HepG2 (cell line): ENCODE measurements around the gene DPCD. TPM values are rescaled to one million over a fixed set of nuclear protein-coding genes. Genes with fewer than 3 reads are reported as not detected.

Source experiments
- ATAC-seq: fragments of 200-7000 bp; cut with Tn5 transposase; 3 replicates; pipeline ENCODE4 v1.9.1; 2020; ENCODE audit warnings: mild to moderate bottlenecking, moderate library complexity
- BruUV-seq: library from RNA; stranded (reverse); fragments of 400-500 nt; replicated peaks from 2 replicates; lab custom pipeline; 2021; lab: Mats Ljungman, UMichigan
- CTCF ChIA-PET: fragments of 300-600 bp; formaldehyde crosslinking; extraction: SDS; loops from one replicate; lab custom pipeline; 2021; ENCODE audit warnings: low total read pairs, inconsistent platforms, low intra/inter-chr PET ratio; lab: Yijun Ruan, JAX
- POLR2A ChIA-PET: fragments of 350-600 bp; sonication (Branson Sonifier 250); formaldehyde crosslinking; loops from one replicate; lab custom pipeline; 2020; ENCODE audit warnings: antibody characterized with exemption, inconsistent platforms; lab: Yijun Ruan, JAX
- DNase-seq: peaks from one replicate; pipeline ENCODE4 v3.0.0-alpha.2; 2015; ENCODE audit warnings: low spot score
- FAIRE-seq: peaks from 3 replicates; lab custom pipeline; 2011; peaks lifted over from hg19 to GRCh38; lab: Jason Lieb, UNC
- H2AFZ ChIP-seq: one replicate; pipeline ENCODE4 v1.6.1; 2011; ENCODE audit warnings: low read length, inconsistent platforms
- H3K27ac ChIP-seq: fragments of 300-600 bp; 3 replicates; pipeline ENCODE4 v1.8.0; 2011; ENCODE audit warnings: mixed run types, mild to moderate bottlenecking, mixed read lengths, low read length, inconsistent platforms; ENCODE audit not compliant: insufficient read depth; ENCODE audit errors: extremely low read length
- H3K27me3 ChIP-seq, 2 experiments: fragments of 200-600 bp in 1 of 2; 2 replicates in 1 of 2; 3 replicates in 1 of 2; pipeline versions ENCODE4 v1.6.0 to v1.8.0; 2011; ENCODE audit warnings: low read length in 2 of 2, mild to moderate bottlenecking in 2 of 2, moderate library complexity in 2 of 2, inconsistent platforms in 1 of 2; ENCODE audit not compliant: insufficient read depth in 2 of 2, control insufficient read depth in 1 of 2
- H3K36me3 ChIP-seq, 2 experiments: fragments of 200-600 bp in 1 of 2; replicated peaks in 1 of 2; 2 replicates in 1 of 2; 3 replicates in 1 of 2; pipeline versions ENCODE4 v1.5.1 to v1.8.0; 2011; ENCODE audit warnings: low read length in 2 of 2, inconsistent platforms in 1 of 2; ENCODE audit not compliant: insufficient read depth in 2 of 2, control insufficient read depth in 1 of 2
- H3K4me1 ChIP-seq: 2 replicates; pipeline ENCODE4 v1.5.1; 2012; ENCODE audit warnings: low read length, inconsistent platforms; ENCODE audit not compliant: insufficient read depth
- H3K4me2 ChIP-seq: 2 replicates; pipeline ENCODE4 v1.6.0; 2011; ENCODE audit warnings: low read depth, low read length, inconsistent platforms
- H3K4me3 ChIP-seq, 3 experiments: fragments of 200-600 bp in 1 of 3; sonication (generic), shearing (Covaris generic) in 1 of 3; replicated peaks in 1 of 3; 2 replicates each; pipeline ENCODE4 v1.5.1; 2011 to 2016; ENCODE audit warnings: low read length in 3 of 3, inconsistent platforms in 2 of 3, low read depth in 2 of 3, mild to moderate bottlenecking in 2 of 3, control low read depth in 1 of 3, mixed read lengths in 1 of 3; ENCODE audit not compliant: insufficient read depth in 1 of 3
- H3K79me2 ChIP-seq: one replicate; pipeline ENCODE4 v1.6.1; 2011; ENCODE audit warnings: low read length, inconsistent platforms; ENCODE audit not compliant: insufficient read depth
- H3K9ac ChIP-seq: 2 replicates; pipeline ENCODE4 v1.6.0; 2011; ENCODE audit warnings: mild to moderate bottlenecking, low read depth, low read length, inconsistent platforms; ENCODE audit not compliant: insufficient read depth
- H3K9me3 ChIP-seq: 2 replicates; pipeline ENCODE4 v1.5.1; 2012; ENCODE audit warnings: mild to moderate bottlenecking, low read length
- H4K20me1 ChIP-seq: 2 replicates; pipeline ENCODE4 v1.6.0; 2011; ENCODE audit warnings: inconsistent platforms, mild to moderate bottlenecking, low read length, moderate library complexity; ENCODE audit not compliant: insufficient read depth
- AGO2 ChIP-seq: fragments of 200-400 bp; formaldehyde crosslinking; optimal IDR thresholded peaks from 2 replicates; pipeline ENCODE3; 2017; ENCODE audit warnings: mild to moderate bottlenecking, low read depth, low read length, moderate library complexity
- HDAC1 ChIP-seq: sonication (generic); formaldehyde crosslinking; IDR thresholded peaks from 2 replicates; pipeline ENCODE4 v1.5.1; 2020; ENCODE audit warnings: mild to moderate bottlenecking, missing genetic modification reagents
- SMAD1 ChIP-seq: sonication (generic); formaldehyde crosslinking; IDR thresholded peaks from 2 replicates; pipeline ENCODE4 v1.4.0; 2020; ENCODE audit warnings: missing genetic modification reagents, low read depth, mild to moderate bottlenecking, borderline replicate concordance
- ZBTB20 ChIP-seq: sonication (generic); formaldehyde crosslinking; IDR thresholded peaks from 2 replicates; pipeline ENCODE4 v1.8.1; 2023; ENCODE audit warnings: missing genetic modification reagents, low read depth, mild to moderate bottlenecking, borderline replicate concordance
- ZC3H4 ChIP-seq: sonication (generic); formaldehyde crosslinking; IDR thresholded peaks from 2 replicates; pipeline ENCODE4 v1.4.0; 2020; ENCODE audit warnings: missing genetic modification reagents, borderline replicate concordance
- ZEB1 ChIP-seq: IDR thresholded peaks from 2 replicates; pipeline ENCODE4 v1.6.1; 2012; ENCODE audit warnings: mild to moderate bottlenecking, low read depth, inconsistent platforms; ENCODE audit not compliant: insufficient replicate concordance
- ZNF850 ChIP-seq: sonication (generic); formaldehyde crosslinking; conservative IDR thresholded peaks from 2 replicates; pipeline ENCODE4 v1.9.0; 2021; ENCODE audit warnings: mild to moderate bottlenecking, missing genetic modification reagents
- WGBS: methylation state at CpG from one replicate; pipeline ENCODE4 v1.1.6; 2017; ENCODE audit warnings: low lambda C conversion rate; 5-methylcytosine and 5-hydroxymethylcytosine counted together
- in situ Hi-C: cut with HindIII; loops from 2 replicates; pipeline ENCODE4 v1.10.0; 2017; ENCODE audit warnings: low pct_unique_long_range_greater_than_20kb; ENCODE audit not compliant: extremely low pct_ligation_motif_present
- intact Hi-C: fragments of 100-400 bp; cut with micrococcal nuclease; formaldehyde crosslinking; loops from one replicate; pipeline ENCODE4 v1.10.0; 2022; ENCODE audit not compliant: unreplicated experiment
- polyA plus RNA-seq, 8 experiments: library from polyadenylated mRNA; depleted of rRNA in 3 of 8; stranded (reverse) in 7 of 8; unstranded in 1 of 8; fragments of >200 nt; fragmentation: Illumina TruSeq in 4 of 8; extraction: Trizol in 4 of 8; gene quantifications; 2 replicates each; pipeline versions ENCODE4 v1.2.1 to v1.2.3, GENCODE V29; 2011 to 2016; ENCODE audit warnings: low read depth in 4 of 8, missing spikeins in 1 of 8, mixed read lengths in 1 of 8; ENCODE audit not compliant: insufficient read depth in 1 of 8
- total RNA-seq, 5 experiments: library from RNA; depleted of rRNA; stranded (reverse); fragments of >200 nt; fragmentation: Illumina TruSeq; extraction: Trizol; gene quantifications; 2 replicates each; pipeline ENCODE4 v1.2.3, GENCODE V29; 2016; ENCODE audit warnings: low read depth in 1 of 5
- TF ChIP-seq, protein P1 (sequence below): IDR thresholded peaks from 2 replicates; pipeline ENCODE4 v1.6.1; 2012; ENCODE audit warnings: inconsistent platforms
- TF ChIP-seq, protein P2 (sequence below), 2 experiments: IDR thresholded peaks; 2 replicates each; pipeline ENCODE4 v1.6.1; 2011 to 2012; ENCODE audit warnings: low read length in 2 of 2, borderline replicate concordance in 1 of 2, low read depth in 1 of 2, mild to moderate bottlenecking in 1 of 2, moderate library complexity in 1 of 2

Gene DPCD
- total and polyA plus RNA-seq, 2 of the 13 experiments (the other 11 are each of a cell fraction or from before 2014, with no cell fraction given), result 25.2 to 27.0 TPM

DNA sequence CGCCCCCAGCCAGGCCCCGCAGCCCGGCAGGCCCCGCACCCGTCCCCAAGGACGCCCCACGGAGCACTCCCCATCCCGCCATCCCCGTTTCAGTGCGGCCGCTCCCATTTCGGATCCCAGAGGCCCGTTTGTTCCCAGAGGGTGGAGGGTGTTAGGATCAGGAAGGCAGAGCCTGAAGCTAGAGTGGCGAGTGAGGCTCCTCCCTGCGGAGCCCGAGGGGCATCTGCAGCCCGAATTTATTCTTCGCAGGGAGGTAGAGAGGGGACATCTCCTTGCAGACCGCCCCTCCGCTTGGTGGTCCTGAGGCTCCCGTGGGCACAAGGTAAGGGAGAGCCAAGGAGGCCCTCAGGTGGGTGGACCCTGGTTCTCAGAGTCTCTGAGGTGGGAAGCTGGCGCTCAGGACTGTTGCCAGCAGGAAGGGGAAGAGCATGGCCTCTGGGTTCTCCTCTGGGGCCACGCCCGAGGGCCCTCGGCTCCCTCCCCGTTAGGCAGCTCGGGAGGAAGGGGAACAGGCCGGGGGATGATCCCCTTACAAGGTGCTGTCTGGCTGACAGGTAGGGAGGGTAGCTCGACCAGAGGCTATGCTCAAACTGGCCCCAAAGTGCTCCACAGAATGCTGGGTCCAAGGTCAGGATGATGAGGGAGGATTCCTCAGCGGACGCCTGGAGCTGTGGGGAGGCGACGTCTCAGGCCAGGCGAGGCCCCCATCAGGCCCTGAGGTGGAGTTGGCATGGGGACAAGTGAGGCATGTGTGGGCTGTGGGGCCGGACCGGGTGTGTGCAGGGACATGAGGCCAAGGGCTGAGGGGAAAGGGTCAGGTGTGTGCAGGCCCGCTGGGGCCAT lies 17.5 kb upstream of the DPCD start:
- in situ Hi-C loops, result loop anchor here (5.0 kb wide), 1 partner anchor 278 kb away; no protein-coding TSS in a partner anchor
- peak; percentile 35 for TF ChIP-seq AGO2
- TF ChIP-seq ZNF850 (CRISPR knock-in tag), result no peak
- TF ChIP-seq, protein P1, sequence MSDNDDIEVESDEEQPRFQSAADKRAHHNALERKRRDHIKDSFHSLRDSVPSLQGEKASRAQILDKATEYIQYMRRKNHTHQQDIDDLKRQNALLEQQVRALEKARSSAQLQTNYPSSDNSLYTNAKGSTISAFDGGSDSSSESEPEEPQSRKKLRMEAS, result peak; percentile 13
- no peak for TF ChIP-seq ZC3H4 (CRISPR knock-in tag)
- TF ChIP-seq ZEB1, result peak; percentile 16
- no peak for TF ChIP-seq ZBTB20 (CRISPR knock-in tag)
- 0 out of 2 replicates have a peak, but pooled peaks have one; percentile 39 for TF ChIP-seq SMAD1
- TF ChIP-seq, protein P2, sequence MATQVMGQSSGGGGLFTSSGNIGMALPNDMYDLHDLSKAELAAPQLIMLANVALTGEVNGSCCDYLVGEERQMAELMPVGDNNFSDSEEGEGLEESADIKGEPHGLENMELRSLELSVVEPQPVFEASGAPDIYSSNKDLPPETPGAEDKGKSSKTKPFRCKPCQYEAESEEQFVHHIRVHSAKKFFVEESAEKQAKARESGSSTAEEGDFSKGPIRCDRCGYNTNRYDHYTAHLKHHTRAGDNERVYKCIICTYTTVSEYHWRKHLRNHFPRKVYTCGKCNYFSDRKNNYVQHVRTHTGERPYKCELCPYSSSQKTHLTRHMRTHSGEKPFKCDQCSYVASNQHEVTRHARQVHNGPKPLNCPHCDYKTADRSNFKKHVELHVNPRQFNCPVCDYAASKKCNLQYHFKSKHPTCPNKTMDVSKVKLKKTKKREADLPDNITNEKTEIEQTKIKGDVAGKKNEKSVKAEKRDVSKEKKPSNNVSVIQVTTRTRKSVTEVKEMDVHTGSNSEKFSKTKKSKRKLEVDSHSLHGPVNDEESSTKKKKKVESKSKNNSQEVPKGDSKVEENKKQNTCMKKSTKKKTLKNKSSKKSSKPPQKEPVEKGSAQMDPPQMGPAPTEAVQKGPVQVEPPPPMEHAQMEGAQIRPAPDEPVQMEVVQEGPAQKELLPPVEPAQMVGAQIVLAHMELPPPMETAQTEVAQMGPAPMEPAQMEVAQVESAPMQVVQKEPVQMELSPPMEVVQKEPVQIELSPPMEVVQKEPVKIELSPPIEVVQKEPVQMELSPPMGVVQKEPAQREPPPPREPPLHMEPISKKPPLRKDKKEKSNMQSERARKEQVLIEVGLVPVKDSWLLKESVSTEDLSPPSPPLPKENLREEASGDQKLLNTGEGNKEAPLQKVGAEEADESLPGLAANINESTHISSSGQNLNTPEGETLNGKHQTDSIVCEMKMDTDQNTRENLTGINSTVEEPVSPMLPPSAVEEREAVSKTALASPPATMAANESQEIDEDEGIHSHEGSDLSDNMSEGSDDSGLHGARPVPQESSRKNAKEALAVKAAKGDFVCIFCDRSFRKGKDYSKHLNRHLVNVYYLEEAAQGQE (IDR thresholded peaks at IDR 0.05; ENCODE audit: borderline replicate concordance in 1 of 2, low read depth in 1 of 2, low read length in 2 of 2), result no peak
- 0 out of 2 replicates have a peak, but pooled peaks have one; percentile 22 for TF ChIP-seq HDAC1

More for the DNA sequence above, 17.5 kb upstream of the DPCD start:
- ATAC-seq, result peak; percentile 21
- no peak for FAIRE-seq
- no TSS peak for BruUV-seq
- Histone ChIP-seq H3K9me3 (no peaks in the 10 kb centered on the region), H3K4me2 (peak overlapping the region; percentile 100), H3K79me2 (no peaks in the 10 kb centered on the region), H3K9ac (peak overlapping the region; percentile 60; the same call in 1 of the 2 replicates), H3K36me3 (no peaks in the 10 kb centered on the region), H3K4me3 (peak overlapping the region; percentile 68 to 85 (median 68)), H3K27ac (no peak overlapping the region), H3K27me3 (peaks cover 0 to 41% of the 10 kb centered on the region in 2 experiments; a peak in 4 of 5 replicates), H3K4me1 (peaks cover 45% of the 10 kb centered on the region), H2AFZ (no peak overlapping the region), H4K20me1 (no peaks in the 10 kb centered on the region)
- DNase-seq, result no peak
- POLR2A ChIA-PET, result interaction anchor here (0.7 to 2.3 kb wide), 2 partner anchors 10 to 17 kb away, joined by 3 to 10 read pairs; partner anchors contain the start of genes DPCD and POLL
- CTCF ChIA-PET, result interaction anchor here (0.6 to 1.7 kb wide), 3 partner anchors 103 to 357 kb away, joined by 3 to 7 read pairs (median 5); no protein-coding TSS in a partner anchor
- intact Hi-C loops, result loop anchor here (1.0 to 5.0 kb wide), 3 partner anchors 34 to 357 kb away; no protein-coding TSS in a partner anchor
- 8% methylated on average over 13 of the region's 37 CpGs for WGBS
